ENCODE results near the gene SLC9A9.
"Not testable (repeated sequence)": the region's sequence is repeated elsewhere in the genome, so short reads cannot be mapped to it uniquely, and the experiment has no call there.

The SLC9A9 gene

DNA sequence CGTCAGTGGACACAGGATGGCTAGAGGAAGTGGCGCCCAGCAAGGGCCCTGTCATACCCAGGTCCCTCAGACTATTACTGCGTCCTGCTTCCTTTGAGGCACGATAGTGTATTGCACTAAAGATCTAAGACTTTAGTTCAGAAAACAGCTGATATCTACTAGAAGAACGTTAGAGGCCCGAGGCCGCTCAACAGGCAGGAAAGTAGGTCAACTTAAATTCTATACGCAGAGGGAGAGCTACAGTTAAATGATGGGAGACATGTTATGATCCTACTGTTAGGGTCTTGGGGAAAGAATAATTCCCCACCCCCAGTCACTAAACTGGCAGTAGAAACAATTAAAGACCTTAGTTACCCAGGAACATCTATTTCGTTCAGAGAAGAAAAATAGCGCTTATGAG is 410.9 kb downstream of the SLC9A9 start:
- no peak for DNase-seq

DNA sequence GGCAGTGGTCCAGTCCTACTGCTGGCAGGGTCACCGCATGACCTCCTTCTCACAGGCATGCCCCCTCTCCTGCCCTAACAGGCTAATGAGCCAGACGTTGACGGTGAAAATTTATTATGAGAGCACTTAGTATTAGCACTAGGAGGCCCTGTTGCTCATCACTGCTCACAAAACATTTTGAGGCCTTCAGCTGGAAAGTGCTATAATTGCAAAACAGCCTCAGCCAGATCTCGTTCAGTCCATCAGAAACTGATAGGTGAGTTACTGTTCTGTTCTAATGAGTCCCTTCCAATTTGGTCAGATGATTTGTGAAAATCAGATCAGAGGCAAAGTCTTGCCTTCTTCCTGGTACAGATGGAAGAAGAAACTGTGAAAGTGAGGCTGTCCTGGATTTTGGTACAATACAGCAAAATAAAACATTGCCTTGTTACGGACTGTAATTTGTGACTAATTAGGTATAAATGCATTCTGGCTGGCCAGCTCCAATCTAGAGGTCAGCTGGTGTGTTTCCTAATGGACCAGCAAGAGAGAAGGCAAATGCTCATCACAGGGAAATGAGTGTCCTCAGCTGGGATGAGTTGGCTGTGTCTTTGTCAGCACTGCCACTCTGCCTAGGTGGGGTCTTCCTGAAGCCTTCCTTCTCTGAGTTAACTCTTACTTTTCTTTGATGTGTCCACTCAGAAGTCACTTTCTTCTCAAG is 411.9 kb downstream of the SLC9A9 start:
- no peak for DNase-seq

GRCh38 chr3:143433787-143434378 is 414.4 kb downstream of the SLC9A9 start:
- no peak for DNase-seq

DNA sequence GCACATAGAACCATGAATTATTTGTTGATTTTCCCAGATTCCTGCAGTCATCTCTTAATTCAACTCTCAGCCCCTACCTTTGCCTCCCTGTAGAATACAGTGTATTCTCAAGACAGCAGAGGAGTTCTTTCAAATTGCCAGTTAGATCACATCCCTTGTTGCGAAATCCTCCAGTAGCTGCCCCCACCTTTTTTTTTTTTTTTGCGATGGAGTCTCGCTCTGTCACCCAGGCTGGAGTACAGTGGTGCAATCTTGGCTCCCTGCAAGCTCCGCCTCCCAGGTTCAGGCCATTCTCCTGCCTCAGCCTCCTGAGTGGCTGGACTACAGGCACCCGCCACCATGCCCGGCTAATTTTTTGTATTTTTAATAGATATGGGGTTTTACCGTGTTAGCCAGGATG is 417.0 kb downstream of the SLC9A9 start:
- DNase-seq = not testable (repeated sequence)

DNA sequence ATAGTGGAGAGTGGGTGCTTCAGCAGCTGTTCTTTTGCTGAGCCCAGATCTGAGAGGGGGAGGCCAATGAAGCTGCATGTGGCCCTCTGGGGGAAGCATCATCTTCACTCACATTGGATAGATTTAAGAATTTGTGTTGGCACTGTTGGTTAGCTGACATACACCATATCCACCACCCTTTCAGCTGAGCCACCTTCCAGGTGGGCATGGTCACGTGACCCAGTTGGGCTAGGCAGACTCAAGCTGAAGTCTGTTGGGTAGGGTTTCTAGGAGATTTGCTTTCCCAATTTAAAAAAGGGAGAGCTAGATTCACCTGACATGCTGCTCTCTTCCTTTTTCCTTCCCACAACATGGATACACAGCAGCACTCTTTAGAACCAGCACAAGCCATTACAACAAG is 417.7 kb downstream of the SLC9A9 start:
- DNase-seq = no peak

DNA sequence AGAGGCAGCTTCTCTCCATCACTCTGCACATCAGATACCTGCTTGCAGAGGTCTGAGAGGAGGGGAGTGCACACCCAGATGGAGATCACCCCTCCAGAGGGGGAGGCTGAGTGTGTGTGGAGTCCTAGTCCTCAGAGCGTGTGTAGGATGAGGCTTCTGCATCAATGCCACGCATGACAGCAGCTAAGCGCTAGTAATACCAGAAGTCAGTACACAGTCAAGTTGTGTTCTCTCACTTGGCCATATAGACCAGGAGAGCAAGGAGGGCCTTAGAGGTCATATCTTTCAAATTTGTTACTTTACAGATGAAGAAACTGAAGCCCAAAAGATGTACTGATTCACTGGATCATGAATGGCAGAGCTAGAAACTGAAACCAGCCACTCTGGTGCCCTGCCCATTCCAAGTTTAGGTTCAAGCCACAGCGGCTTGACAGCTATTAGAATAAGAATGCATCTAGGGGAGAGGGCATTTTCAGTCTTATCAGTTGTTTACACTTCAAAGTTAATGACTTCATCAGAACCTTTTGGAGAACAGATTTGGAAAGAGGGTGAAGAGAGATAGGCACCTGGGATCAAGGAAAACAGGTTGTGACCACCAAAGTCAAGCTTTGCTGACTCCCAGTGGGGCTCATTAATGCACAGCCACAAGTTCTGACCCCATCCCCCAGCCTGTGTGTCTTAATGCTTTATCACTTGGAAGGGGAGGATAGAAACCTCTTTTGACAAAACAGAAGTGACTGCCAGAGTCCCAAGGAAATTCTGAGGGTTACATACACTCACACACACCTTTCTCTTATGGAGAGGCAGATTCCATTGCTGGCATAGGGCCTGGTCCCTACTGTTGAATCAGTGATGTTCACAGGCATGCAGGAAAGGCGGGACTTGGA is 418.4 kb downstream of the SLC9A9 start:
- DNase-seq = no peak

GRCh38 chr3:143428294-143428693 is 420.0 kb downstream of the SLC9A9 start:
- DNase-seq = no peak

- DNase-seq = no peak
Measured at GRCh38 chr3:143427631-143428030, 420.6 kb downstream of the SLC9A9 start.

GRCh38 chr3:143424874-143425273 is 423.4 kb downstream of the SLC9A9 start:
- no peak for DNase-seq

GRCh38 chr3:143421556-143421955 is 426.7 kb downstream of the SLC9A9 start:
- no peak for DNase-seq

DNA sequence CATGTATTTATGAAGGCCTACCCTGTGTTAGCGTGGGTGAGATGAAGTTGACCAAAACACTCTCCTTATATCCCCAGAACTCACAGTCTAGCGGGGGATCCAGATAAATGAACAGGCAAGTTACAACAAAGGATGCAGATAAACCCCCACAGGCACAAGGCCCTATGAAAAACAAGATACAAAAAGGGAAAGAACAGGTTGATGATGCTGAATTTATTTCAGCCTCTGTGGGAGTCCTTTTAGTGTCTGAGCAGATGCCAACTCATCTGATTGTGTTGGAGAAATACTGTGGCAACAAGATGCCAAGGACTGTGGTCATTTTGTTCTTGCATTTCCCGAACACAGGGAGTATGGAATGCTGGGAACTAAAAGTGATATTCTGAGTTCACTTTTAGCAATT is 428.7 kb downstream of the SLC9A9 start:
- DNase-seq = no peak

- DNase-seq = no peak
Measured at GRCh38 chr3:143418391-143418790, 429.9 kb downstream of the SLC9A9 start.

DNA sequence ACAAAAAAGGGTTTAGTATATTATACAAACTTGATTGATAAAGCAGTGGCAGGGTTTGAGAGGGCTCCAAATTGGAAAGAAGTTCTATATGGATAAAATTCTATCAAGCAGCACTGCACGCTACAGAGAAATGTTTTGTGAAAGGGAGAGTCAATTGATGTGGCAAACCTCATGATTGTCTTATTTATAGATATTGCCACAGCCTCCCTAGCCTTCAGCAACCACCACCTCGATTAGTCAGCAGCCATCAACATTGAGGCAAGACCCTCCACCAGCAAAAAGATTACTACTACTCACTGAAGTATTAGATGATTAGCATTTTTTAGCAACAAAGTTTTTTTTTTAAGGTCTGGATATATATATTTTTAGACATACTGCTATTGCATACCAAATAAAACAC is 432.0 kb downstream of the SLC9A9 start:
- DNase-seq = no peak

- DNase-seq = no peak
Measured at GRCh38 chr3:143414571-143415253, 433.6 kb downstream of the SLC9A9 start.

GRCh38 chr3:143413372-143413771 is 434.9 kb downstream of the SLC9A9 start:
- no peak for DNase-seq

- no peak for DNase-seq
Measured at GRCh38 chr3:143412084-143412483, 436.2 kb downstream of the SLC9A9 start.

DNA sequence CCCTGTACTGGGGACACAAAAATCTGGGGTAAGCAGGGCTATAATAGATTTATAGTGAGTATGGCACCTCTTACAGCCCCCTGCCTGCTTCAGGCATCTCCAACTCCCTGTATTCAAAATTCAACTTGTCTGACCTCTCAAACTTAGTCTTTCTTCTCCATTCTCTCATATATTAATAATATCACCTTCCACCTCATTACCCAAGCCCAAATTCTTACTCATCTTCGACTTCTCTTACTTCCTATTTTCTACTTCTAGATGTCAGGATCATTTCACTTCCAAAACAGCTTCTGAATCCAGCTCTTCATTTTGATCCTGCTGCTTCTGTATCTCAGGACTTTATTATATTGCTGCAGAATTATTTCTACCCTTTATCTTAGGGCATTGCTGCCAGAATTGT is 438.0 kb downstream of the SLC9A9 start:
- DNase-seq = no peak

GRCh38 chr3:143408771-143409170 is 439.5 kb downstream of the SLC9A9 start:
- DNase-seq = no peak

GRCh38 chr3:143402602-143403001 is 445.7 kb downstream of the SLC9A9 start:
- DNase-seq = no peak

- no peak for DNase-seq
Measured at GRCh38 chr3:143396790-143397189, 451.5 kb downstream of the SLC9A9 start.

GRCh38 chr3:143389388-143389787 is 458.9 kb downstream of the SLC9A9 start:
- no peak for DNase-seq

DNA sequence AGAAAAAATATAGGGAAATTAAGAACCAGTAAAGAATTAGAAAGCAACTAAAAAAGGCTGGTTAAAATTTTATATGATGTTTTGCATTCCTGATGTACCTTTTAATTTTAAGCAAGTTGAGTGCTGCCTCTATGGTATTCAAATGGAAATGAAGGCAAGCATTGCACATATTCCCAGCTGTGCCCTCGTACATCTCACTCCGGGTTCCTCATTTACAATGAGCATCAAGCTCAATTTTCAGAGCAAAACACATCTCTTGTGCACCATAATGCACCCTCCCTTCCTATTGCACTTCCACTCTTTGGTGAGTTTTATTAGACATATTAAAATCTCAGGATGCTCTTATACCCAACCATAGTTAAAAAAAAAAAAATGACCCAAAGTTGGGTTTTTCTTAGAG is 460.8 kb downstream of the SLC9A9 start:
- DNase-seq = no peak

GRCh38 chr3:143384076-143384475 is 464.2 kb downstream of the SLC9A9 start:
- DNase-seq = no peak

Measured in GOT3 (cell line).